GM18951 (cell line): ENCODE data around the gene RER1.
"Not testable (repeated sequence)": the region's sequence is repeated elsewhere in the genome, so short reads cannot be mapped to it uniquely, and the experiment has no call there.

ENCODE experiments used
- POLR2A ChIP-seq: IDR thresholded peaks from 4 replicates; pipeline ENCODE4 v1.6.1; 2011; ENCODE audit warnings: mild to moderate bottlenecking; ENCODE audit not compliant: insufficient read length, insufficient read depth; ENCODE audit errors: extremely low read depth
- in situ Hi-C: fragments of 300-500 bp; cut with MboI; formaldehyde crosslinking; loops from one replicate; pipeline ENCODE4 v1.12.0; 2022; ENCODE audit warnings: low sequenced_read_pairs, mixed read lengths, inconsistent platforms; ENCODE audit not compliant: unreplicated experiment

RER1 gene

GRCh38 chr1:2431518-2431917 lies 39.9 kb downstream of the RER1 start:
- TF ChIP-seq POLR2A, result no peak
- in situ Hi-C loops, result no loop called here

GRCh38 chr1:2432441-2432844 lies 40.8 kb downstream of the RER1 start:
- no peak for TF ChIP-seq POLR2A
- in situ Hi-C loops, result no loop called here

GRCh38 chr1:2433196-2433595 lies 41.6 kb downstream of the RER1 start:
- TF ChIP-seq POLR2A, result no peak
- in situ Hi-C loops, result no loop called here

GRCh38 chr1:2433936-2434655 lies 42.5 kb downstream of the RER1 start:
- TF ChIP-seq POLR2A, result no peak
- in situ Hi-C loops, result no loop called here

- TF ChIP-seq POLR2A, result no peak
- in situ Hi-C loops, result no loop called here
These were observed 43.5 kb downstream of the RER1 start for GRCh38 chr1:2435091-2435490.

- in situ Hi-C loops, result no loop called here
- no peak for TF ChIP-seq POLR2A
These were observed 44.2 kb downstream of the RER1 start for GRCh38 chr1:2435746-2436355.

- TF ChIP-seq POLR2A, result no peak
- in situ Hi-C loops, result no loop called here
These were observed 45.2 kb downstream of the RER1 start for GRCh38 chr1:2436876-2437275.

- no peak for TF ChIP-seq POLR2A
- in situ Hi-C loops, result no loop called here
These were observed 46.0 kb downstream of the RER1 start for GRCh38 chr1:2437617-2438016.

- in situ Hi-C loops, result no loop called here
- TF ChIP-seq POLR2A, result no peak
These were observed 46.4 kb downstream of the RER1 start for GRCh38 chr1:2438038-2438437.

- TF ChIP-seq POLR2A, result no peak
- in situ Hi-C loops, result no loop called here
These were observed 47.0 kb downstream of the RER1 start for GRCh38 chr1:2438641-2439040.

- in situ Hi-C loops, result no loop called here
These were observed 47.7 kb downstream of the RER1 start for GRCh38 chr1:2439369-2439768.

GRCh38 chr1:2440346-2440745 lies 48.7 kb downstream of the RER1 start:
- in situ Hi-C loops, result not testable (repeated sequence)

More at GRCh38 chr1:2439369-2439768, 47.7 kb downstream of the RER1 start:
- TF ChIP-seq POLR2A, result no peak

- no peak for TF ChIP-seq POLR2A
- in situ Hi-C loops, result no loop called here
These were observed 50.1 kb downstream of the RER1 start for GRCh38 chr1:2441746-2442145.

GRCh38 chr1:2442661-2443060 lies 51.0 kb downstream of the RER1 start:
- no peak for TF ChIP-seq POLR2A
- in situ Hi-C loops, result no loop called here

- no peak for TF ChIP-seq POLR2A
- in situ Hi-C loops, result no loop called here
These were observed 51.9 kb downstream of the RER1 start for GRCh38 chr1:2443277-2444137.
